GM23338 (cell line): ENCODE results near the gene RAD23A. TPM values are rescaled to one million over a fixed set of nuclear protein-coding genes. Genes with fewer than 3 reads are reported as not detected.

Experiments
- ATAC-seq: fragments of 200-7000 bp; cut with Tn5 transposase; 3 replicates; pipeline ENCODE4 v1.9.1; 2020
- DNase-seq: peaks from one replicate; pipeline ENCODE4 v3.0.0-alpha.2; 2015; ENCODE audit warnings: low spot score
- H2AFZ ChIP-seq: fragments of 200-600 bp; sonication (generic); 2 replicates; pipeline ENCODE4 v1.8.0; 2016; ENCODE audit warnings: antibody characterized with exemption, mild to moderate bottlenecking, moderate library complexity
- H3F3A ChIP-seq: fragments of 200-600 bp; sonication (generic); replicated peaks from 2 replicates; pipeline ENCODE4 v1.8.0; 2017; ENCODE audit warnings: antibody characterized with exemption, mixed run types, low read depth
- H3K27ac ChIP-seq: fragments of 200-600 bp; sonication (generic); 2 replicates; pipeline ENCODE4 v1.6.1; 2016; ENCODE audit warnings: low read depth
- H3K27me3 ChIP-seq: fragments of 200-600 bp; sonication (generic); 2 replicates; pipeline ENCODE4 v1.8.0; 2016; ENCODE audit warnings: mild to moderate bottlenecking, mixed run types, moderate library complexity; ENCODE audit not compliant: insufficient read depth
- H3K36me3 ChIP-seq: fragments of 200-600 bp; sonication (generic); 2 replicates; pipeline ENCODE4 v1.8.0; 2016; ENCODE audit warnings: mild to moderate bottlenecking; ENCODE audit not compliant: insufficient read depth
- H3K4me1 ChIP-seq: fragments of 200-600 bp; sonication (generic); 2 replicates; pipeline ENCODE4 v1.8.0; 2016; ENCODE audit warnings: mild to moderate bottlenecking, moderate library complexity; ENCODE audit not compliant: insufficient read depth
- H3K4me2 ChIP-seq: fragments of 200-600 bp; sonication (generic); 2 replicates; pipeline ENCODE4 v1.7.1; 2017; ENCODE audit warnings: mixed run types
- H3K4me3 ChIP-seq: fragments of 200-600 bp; sonication (generic); 2 replicates; pipeline ENCODE4 v1.6.1; 2016; ENCODE audit warnings: mixed run types
- H3K79me2 ChIP-seq: fragments of 200-600 bp; sonication (generic); replicated peaks from 2 replicates; pipeline ENCODE4 v1.8.0; 2017; ENCODE audit warnings: mild to moderate bottlenecking; ENCODE audit not compliant: insufficient read depth
- H3K9me2 ChIP-seq: fragments of 200-600 bp; sonication (generic); 2 replicates; pipeline ENCODE4 v1.8.0; 2017; ENCODE audit not compliant: insufficient read depth
- H4K20me1 ChIP-seq: fragments of 200-600 bp; sonication (generic); replicated peaks from 2 replicates; pipeline ENCODE4 v1.8.0; 2017; ENCODE audit warnings: mild to moderate bottlenecking; ENCODE audit not compliant: insufficient read depth
- H3K27ac Mint-ChIP-seq: 2 replicates; pipeline ENCODE4 v1.8.0; 2020; ENCODE audit warnings: inconsistent platforms, mild to moderate bottlenecking, moderate library complexity, mixed read lengths
- H3K27me3 Mint-ChIP-seq: 3 replicates; pipeline ENCODE4 v1.8.0; 2022; ENCODE audit warnings: low read depth, mild to moderate bottlenecking, moderate library complexity, mixed read lengths, inconsistent platforms; ENCODE audit not compliant: insufficient read depth, poor library complexity
- H3K36me3 Mint-ChIP-seq: 3 replicates; pipeline ENCODE4 v1.8.0; 2021; ENCODE audit warnings: low read depth, mild to moderate bottlenecking, inconsistent platforms, moderate library complexity, mixed read lengths
- H3K4me1 Mint-ChIP-seq: 3 replicates; pipeline ENCODE4 v1.8.0; 2020; ENCODE audit warnings: mild to moderate bottlenecking, inconsistent platforms, mixed read lengths
- H3K4me3 Mint-ChIP-seq: 3 replicates; pipeline ENCODE4 v1.8.0; 2021; ENCODE audit warnings: moderate library complexity, mild to moderate bottlenecking, inconsistent platforms, mixed read lengths
- H3K9me3 Mint-ChIP-seq: 3 replicates; pipeline ENCODE4 v1.8.0; 2020; ENCODE audit warnings: moderate library complexity, mild to moderate bottlenecking, inconsistent platforms, mixed read lengths
- CREB1 ChIP-seq: fragments of 250-450 bp; sonication (Bioruptor Pico); IDR thresholded peaks from 2 replicates; pipeline ENCODE4 v1.5.0; 2020; ENCODE audit warnings: low read depth, mild to moderate bottlenecking, moderate library complexity
- EZH2 ChIP-seq: fragments of 200-600 bp; sonication (generic); IDR thresholded peaks from one replicate; pipeline ENCODE4 v1.8.0; 2017; ENCODE audit warnings: antibody characterized with exemption, mild to moderate bottlenecking, low read depth; ENCODE audit not compliant: unreplicated experiment
- EZH2phosphoT487 ChIP-seq: fragments of 200-600 bp; sonication (generic); IDR thresholded peaks from one replicate; pipeline ENCODE4 v1.8.1; 2018; ENCODE audit warnings: antibody characterized with exemption; ENCODE audit not compliant: unreplicated experiment
- JUNB ChIP-seq: IDR thresholded peaks from one replicate; pipeline ENCODE4 v1.6.1; 2016; ENCODE audit warnings: antibody characterized with exemption; ENCODE audit not compliant: unreplicated experiment
- NANOG ChIP-seq: IDR thresholded peaks from 2 replicates; pipeline ENCODE4 v1.6.1; 2016; ENCODE audit warnings: antibody characterized with exemption, borderline replicate concordance
- POLR2AphosphoS5 ChIP-seq: IDR thresholded peaks from 2 replicates; pipeline ENCODE4 v1.6.1; 2016; ENCODE audit warnings: antibody characterized with exemption, low read depth
- STAT1 ChIP-seq: IDR thresholded peaks from one replicate; pipeline ENCODE4 v1.6.1; 2016; ENCODE audit warnings: antibody characterized with exemption; ENCODE audit not compliant: unreplicated experiment
- ZNF114 ChIP-seq: fragments of 250-450 bp; sonication (Bioruptor Pico); IDR thresholded peaks from 2 replicates; pipeline ENCODE4 v1.5.0; 2020; ENCODE audit warnings: mild to moderate bottlenecking, moderate library complexity
- ZNF331 ChIP-seq: fragments of 250-450 bp; sonication (Bioruptor Pico); IDR thresholded peaks from 2 replicates; pipeline ENCODE4 v1.5.0; 2020; ENCODE audit warnings: low read depth, mild to moderate bottlenecking, moderate library complexity
- polyA plus RNA-seq: library from polyadenylated mRNA; unstranded; fragments of >200 nt; fragmentation: Nextera tagmentation; extraction: Ambion mirVana; gene quantifications from 2 replicates; pipeline ENCODE4 v1.2.1, GENCODE V29; 2016
- total RNA-seq: library from RNA; depleted of rRNA; stranded (reverse); fragments of >200 nt; shearing (Covaris generic); gene quantifications from 2 replicates; pipeline ENCODE4 v1.2.3, GENCODE V29; 2014
- TF ChIP-seq, protein P1 (sequence below): IDR thresholded peaks from 2 replicates; pipeline ENCODE4 v1.6.1; 2016; ENCODE audit warnings: antibody characterized with exemption
- TF ChIP-seq, protein P2 (sequence below): IDR thresholded peaks from one replicate; pipeline ENCODE4 v1.6.1; 2018; ENCODE audit warnings: antibody characterized with exemption; ENCODE audit not compliant: unreplicated experiment
- TF ChIP-seq, protein P3 (sequence below), 2 experiments: fragments of 200-600 bp in 1 of 2; sonication (generic) in 1 of 2; conservative IDR thresholded peaks; 2 replicates each; pipeline versions ENCODE4 v1.5.1 to v1.6.1; 2016 to 2017; ENCODE audit warnings: antibody characterized with exemption in 2 of 2, low read depth in 2 of 2, mild to moderate bottlenecking in 2 of 2, moderate library complexity in 1 of 2

The RAD23A gene
- total and polyA plus RNA-seq, 2 experiments from 2014 or later = 69.7 to 127 TPM

DNA sequence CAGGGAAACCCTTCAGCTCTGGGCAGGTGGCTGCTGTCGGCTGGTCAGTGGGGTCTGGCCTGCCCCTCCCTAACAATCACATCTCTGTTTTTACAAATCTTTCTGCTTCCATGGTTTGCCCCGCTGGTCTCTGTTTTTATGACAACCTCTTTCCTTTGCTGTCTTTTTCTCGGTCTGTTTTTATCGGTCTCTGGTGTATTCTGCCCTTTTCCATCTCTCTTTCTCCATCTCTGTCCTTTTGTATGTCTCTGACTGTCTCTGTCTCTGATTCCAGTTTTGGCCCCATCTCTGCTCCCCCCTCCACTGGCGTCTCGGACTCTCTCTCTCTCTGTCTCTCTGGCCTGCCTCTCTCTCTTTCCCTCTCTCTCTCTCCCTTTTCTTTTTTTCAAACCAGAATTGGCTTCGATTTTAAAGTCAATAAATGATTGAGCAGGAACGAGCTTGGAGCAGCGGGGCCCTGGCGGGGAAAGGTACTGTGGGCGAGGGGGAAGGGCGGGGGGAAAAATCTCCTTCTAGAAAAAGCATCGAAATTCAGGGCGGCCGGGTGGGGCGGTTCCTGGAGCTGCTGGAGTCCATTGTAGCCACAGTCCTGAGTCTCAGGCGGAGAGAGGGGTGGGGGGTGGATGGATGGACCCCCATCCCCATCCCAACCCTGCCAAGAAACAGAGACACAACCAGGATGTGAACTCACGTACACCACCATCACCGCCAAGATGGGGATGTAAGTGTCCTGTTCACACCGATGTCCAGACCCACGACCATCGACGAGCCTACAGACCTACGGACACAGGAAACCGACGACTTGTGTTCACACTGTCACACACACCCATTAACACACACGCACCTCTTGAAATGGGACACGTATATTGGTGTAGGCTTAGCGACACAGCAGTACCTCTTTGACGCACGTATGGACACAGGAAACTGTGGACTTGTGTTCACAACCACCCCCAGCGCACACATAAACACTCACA lies 52.6 kb downstream of the RAD23A start:
- TF ChIP-seq STAT1 (no peak), EZH2 (peak; percentile 52), JUNB (no peak)
- TF ChIP-seq, protein P1, sequence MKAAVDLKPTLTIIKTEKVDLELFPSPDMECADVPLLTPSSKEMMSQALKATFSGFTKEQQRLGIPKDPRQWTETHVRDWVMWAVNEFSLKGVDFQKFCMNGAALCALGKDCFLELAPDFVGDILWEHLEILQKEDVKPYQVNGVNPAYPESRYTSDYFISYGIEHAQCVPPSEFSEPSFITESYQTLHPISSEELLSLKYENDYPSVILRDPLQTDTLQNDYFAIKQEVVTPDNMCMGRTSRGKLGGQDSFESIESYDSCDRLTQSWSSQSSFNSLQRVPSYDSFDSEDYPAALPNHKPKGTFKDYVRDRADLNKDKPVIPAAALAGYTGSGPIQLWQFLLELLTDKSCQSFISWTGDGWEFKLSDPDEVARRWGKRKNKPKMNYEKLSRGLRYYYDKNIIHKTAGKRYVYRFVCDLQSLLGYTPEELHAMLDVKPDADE = no peak
- Histone ChIP-seq H3K36me3 (no peaks in the 10 kb centered on the region), H3K4me1 (no peaks in the 10 kb centered on the region), H4K20me1 (no peaks in the 10 kb centered on the region; the same call in 1 of the 2 replicates), H3K27me3 (peaks cover 81% of the 10 kb centered on the region), H2AFZ (no peak overlapping the region), H3K9me2 (no peaks in the 10 kb centered on the region), H3F3A (peaks cover 8% of the 10 kb centered on the region; the same call in 1 of the 2 replicates), H3K4me3 (no peak overlapping the region), H3K79me2 (no peaks in the 10 kb centered on the region), H3K27ac (no peak overlapping the region), H3K4me2 (no peak overlapping the region)
- H3K36me3 Mint-ChIP-seq = peaks cover 4% of the 10 kb centered on the region; the same call in 2 of the 3 replicates
- peaks cover 5% of the 10 kb centered on the region; the same call in 1 of the 3 replicates for H3K9me3 Mint-ChIP-seq
- H3K4me1 Mint-ChIP-seq = peaks cover 5% of the 10 kb centered on the region
- peaks cover 76% of the 10 kb centered on the region for H3K27me3 Mint-ChIP-seq
- ATAC-seq = no peak
- H3K27ac Mint-ChIP-seq = no peak overlapping the region
- H3K4me3 Mint-ChIP-seq = no peak overlapping the region; the same call in 2 of the 3 replicates
- no peak for DNase-seq

DNA sequence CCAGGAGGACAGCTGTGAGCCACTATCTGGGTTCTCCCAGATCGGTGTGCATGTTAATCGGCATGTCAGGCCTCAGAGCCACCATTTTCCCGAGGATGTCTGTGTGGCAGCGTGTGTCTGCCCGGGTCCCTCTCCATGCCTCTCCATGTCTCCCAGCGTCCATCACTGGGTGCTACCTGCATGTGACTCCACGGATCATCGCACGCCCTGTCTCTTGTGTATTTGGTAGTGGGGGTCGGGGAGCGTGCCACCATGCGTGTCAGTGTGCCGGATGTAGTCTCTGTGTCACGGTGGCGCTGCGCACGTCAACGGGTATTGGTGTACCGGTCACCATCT lies 55.5 kb downstream of the RAD23A start:
- Histone ChIP-seq H3K4me3 (no peak overlapping the region), H3K4me2 (no peak overlapping the region), H3K27ac (no peak overlapping the region), H3K9me2 (no peaks in the 10 kb centered on the region), H3K27me3 (peaks cover 86% of the 10 kb centered on the region), H3K4me1 (no peaks in the 10 kb centered on the region), H4K20me1 (no peaks in the 10 kb centered on the region; the same call in 1 of the 2 replicates), H2AFZ (no peak overlapping the region), H3K79me2 (no peaks in the 10 kb centered on the region), H3K36me3 (no peaks in the 10 kb centered on the region), H3F3A (peaks cover 4% of the 10 kb centered on the region; the same call in 1 of the 2 replicates)
- H3K4me1 Mint-ChIP-seq = no peaks in the 10 kb centered on the region; the same call in 2 of the 3 replicates
- TF ChIP-seq ZNF331 (CRISPR knock-in tag) = no peak
- no peak for TF ChIP-seq POLR2AphosphoS5
- TF ChIP-seq, protein P2, sequence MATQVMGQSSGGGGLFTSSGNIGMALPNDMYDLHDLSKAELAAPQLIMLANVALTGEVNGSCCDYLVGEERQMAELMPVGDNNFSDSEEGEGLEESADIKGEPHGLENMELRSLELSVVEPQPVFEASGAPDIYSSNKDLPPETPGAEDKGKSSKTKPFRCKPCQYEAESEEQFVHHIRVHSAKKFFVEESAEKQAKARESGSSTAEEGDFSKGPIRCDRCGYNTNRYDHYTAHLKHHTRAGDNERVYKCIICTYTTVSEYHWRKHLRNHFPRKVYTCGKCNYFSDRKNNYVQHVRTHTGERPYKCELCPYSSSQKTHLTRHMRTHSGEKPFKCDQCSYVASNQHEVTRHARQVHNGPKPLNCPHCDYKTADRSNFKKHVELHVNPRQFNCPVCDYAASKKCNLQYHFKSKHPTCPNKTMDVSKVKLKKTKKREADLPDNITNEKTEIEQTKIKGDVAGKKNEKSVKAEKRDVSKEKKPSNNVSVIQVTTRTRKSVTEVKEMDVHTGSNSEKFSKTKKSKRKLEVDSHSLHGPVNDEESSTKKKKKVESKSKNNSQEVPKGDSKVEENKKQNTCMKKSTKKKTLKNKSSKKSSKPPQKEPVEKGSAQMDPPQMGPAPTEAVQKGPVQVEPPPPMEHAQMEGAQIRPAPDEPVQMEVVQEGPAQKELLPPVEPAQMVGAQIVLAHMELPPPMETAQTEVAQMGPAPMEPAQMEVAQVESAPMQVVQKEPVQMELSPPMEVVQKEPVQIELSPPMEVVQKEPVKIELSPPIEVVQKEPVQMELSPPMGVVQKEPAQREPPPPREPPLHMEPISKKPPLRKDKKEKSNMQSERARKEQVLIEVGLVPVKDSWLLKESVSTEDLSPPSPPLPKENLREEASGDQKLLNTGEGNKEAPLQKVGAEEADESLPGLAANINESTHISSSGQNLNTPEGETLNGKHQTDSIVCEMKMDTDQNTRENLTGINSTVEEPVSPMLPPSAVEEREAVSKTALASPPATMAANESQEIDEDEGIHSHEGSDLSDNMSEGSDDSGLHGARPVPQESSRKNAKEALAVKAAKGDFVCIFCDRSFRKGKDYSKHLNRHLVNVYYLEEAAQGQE = no peak
- TF ChIP-seq CREB1 (CRISPR knock-in tag) = no peak
- no peak for TF ChIP-seq EZH2phosphoT487
- TF ChIP-seq NANOG = no peak
- no peak for TF ChIP-seq STAT1
- no peak for TF ChIP-seq ZNF114 (CRISPR knock-in tag)
- TF ChIP-seq EZH2 = no peak
- TF ChIP-seq, protein P3, sequence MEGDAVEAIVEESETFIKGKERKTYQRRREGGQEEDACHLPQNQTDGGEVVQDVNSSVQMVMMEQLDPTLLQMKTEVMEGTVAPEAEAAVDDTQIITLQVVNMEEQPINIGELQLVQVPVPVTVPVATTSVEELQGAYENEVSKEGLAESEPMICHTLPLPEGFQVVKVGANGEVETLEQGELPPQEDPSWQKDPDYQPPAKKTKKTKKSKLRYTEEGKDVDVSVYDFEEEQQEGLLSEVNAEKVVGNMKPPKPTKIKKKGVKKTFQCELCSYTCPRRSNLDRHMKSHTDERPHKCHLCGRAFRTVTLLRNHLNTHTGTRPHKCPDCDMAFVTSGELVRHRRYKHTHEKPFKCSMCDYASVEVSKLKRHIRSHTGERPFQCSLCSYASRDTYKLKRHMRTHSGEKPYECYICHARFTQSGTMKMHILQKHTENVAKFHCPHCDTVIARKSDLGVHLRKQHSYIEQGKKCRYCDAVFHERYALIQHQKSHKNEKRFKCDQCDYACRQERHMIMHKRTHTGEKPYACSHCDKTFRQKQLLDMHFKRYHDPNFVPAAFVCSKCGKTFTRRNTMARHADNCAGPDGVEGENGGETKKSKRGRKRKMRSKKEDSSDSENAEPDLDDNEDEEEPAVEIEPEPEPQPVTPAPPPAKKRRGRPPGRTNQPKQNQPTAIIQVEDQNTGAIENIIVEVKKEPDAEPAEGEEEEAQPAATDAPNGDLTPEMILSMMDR (conservative IDR thresholded peaks at IDR 0.05; ENCODE audit: low read depth in 2 of 2) = no peak
- no peaks in the 10 kb centered on the region; the same call in 2 of the 3 replicates for H3K36me3 Mint-ChIP-seq
- no peaks in the 10 kb centered on the region for H3K9me3 Mint-ChIP-seq
- peaks cover 74% of the 10 kb centered on the region for H3K27me3 Mint-ChIP-seq
- H3K27ac Mint-ChIP-seq = no peak overlapping the region
- ATAC-seq (no peak), DNase-seq (no peak)
- H3K4me3 Mint-ChIP-seq = no peak overlapping the region
